ENCODE data around the gene KRTAP29-1.
"Not testable (repeated sequence)": the region's sequence is repeated elsewhere in the genome, so short reads cannot be mapped to it uniquely, and the experiment has no call there.

Gene KRTAP29-1

DNA sequence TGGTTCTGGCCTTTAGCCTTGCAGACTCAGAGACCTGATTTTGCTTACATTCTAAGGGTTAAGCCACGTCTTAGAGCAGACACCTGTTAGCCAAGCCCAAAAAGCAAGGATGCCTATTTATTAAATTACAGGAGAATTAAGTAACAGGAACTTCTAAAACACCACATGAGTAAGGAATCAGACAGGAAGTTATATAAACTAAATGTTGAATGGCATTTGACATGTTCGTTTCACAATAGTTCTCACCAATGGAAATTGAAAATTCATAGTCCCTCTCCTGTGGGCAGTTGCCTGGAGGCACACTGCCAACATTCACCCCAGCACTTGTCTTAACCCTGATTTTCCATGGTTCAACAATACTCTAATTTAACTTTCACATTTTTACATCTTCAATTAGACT, 18.1 kb downstream of the KRTAP29-1 start:
- Histone ChIP-seq H3K4me1 (ENCODE audit: control insufficient read depth, insufficient read depth, low read length) (peaks cover 5% of the 10 kb centered on the region; the same call in 1 of the 2 replicates), H3K27me3 (ENCODE audit: control insufficient read depth, insufficient read depth, low read length) (no peaks in the 10 kb centered on the region), H3K36me3 (ENCODE audit: control insufficient read depth, insufficient read depth, low read length) (no peaks in the 10 kb centered on the region), H3K27ac (ENCODE audit: low read depth, low read length) (no peak overlapping the region), H3K4me3 (ENCODE audit: low read depth, low read length) (no peak overlapping the region), H3K9ac (ENCODE audit: low read length) (no peak overlapping the region), H3K9me3 (ENCODE audit: control insufficient read depth, insufficient read depth, low read depth, low read length) (no peaks in the 10 kb centered on the region)

GRCh38 chr17:41284043-41284442, 18.6 kb downstream of the KRTAP29-1 start:
- no peak overlapping the region for H3K4me3 ChIP-seq (ENCODE audit: low read depth, low read length)
- H3K27me3 ChIP-seq (ENCODE audit: control insufficient read depth, insufficient read depth, low read length) = no peaks in the 10 kb centered on the region
- no peaks in the 10 kb centered on the region for H3K9me3 ChIP-seq (ENCODE audit: control insufficient read depth, insufficient read depth, low read depth, low read length)
- no peak overlapping the region for H3K27ac ChIP-seq (ENCODE audit: low read depth, low read length)
- H3K36me3 ChIP-seq (ENCODE audit: control insufficient read depth, insufficient read depth, low read length) = no peaks in the 10 kb centered on the region
- peaks cover 5% of the 10 kb centered on the region; the same call in 1 of the 2 replicates for H3K4me1 ChIP-seq (ENCODE audit: control insufficient read depth, insufficient read depth, low read length)
- H3K9ac ChIP-seq (ENCODE audit: low read length) = no peak overlapping the region

DNA sequence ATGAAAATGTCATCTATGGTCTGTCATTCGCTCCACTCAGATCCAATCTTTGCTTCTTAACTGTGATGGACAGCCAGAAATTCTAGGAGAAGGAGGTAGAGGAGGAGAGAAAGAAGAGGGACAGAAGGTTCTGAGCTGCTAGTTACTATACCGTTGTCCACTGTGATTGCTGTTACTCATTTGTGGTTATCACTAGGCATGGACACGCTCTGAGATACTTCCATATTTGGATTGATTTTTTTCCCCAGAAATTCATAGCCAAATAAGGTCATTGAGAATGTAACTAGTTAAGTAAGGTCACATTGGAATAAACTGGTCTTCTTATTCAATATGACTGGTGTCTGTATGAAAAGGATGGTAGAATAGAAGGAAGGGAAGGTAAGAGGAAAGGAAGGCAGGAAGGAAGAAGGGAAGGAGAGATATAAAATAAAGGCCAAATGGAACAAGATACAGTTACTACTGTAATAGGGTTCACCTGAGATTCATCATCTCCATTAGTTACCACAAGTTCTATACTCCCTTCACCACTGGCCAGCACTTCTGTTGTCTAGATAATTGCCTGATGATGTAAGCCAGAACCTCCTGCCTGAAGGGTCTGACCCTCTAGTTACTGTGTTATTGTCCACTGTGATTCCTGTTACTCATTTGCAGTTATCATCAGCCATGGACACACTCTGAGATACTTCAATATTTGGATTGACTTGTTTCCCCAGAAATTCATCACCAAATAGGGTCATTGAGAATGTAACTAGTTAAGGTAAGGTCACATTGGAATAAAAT, 24.3 kb downstream of the KRTAP29-1 start:
- no peak overlapping the region for H3K4me3 ChIP-seq (ENCODE audit: low read depth, low read length)
- peaks cover 21% of the 10 kb centered on the region; the same call in 1 of the 2 replicates for H3K27me3 ChIP-seq (ENCODE audit: control insufficient read depth, insufficient read depth, low read length)
- no peak overlapping the region for H3K27ac ChIP-seq (ENCODE audit: low read depth, low read length)
- H3K4me1 ChIP-seq (ENCODE audit: control insufficient read depth, insufficient read depth, low read length) = no peaks in the 10 kb centered on the region
- no peaks in the 10 kb centered on the region for H3K9me3 ChIP-seq (ENCODE audit: control insufficient read depth, insufficient read depth, low read depth, low read length)
- no peaks in the 10 kb centered on the region for H3K36me3 ChIP-seq (ENCODE audit: control insufficient read depth, insufficient read depth, low read length)
- H3K9ac ChIP-seq (ENCODE audit: low read length) = no peak overlapping the region

DNA sequence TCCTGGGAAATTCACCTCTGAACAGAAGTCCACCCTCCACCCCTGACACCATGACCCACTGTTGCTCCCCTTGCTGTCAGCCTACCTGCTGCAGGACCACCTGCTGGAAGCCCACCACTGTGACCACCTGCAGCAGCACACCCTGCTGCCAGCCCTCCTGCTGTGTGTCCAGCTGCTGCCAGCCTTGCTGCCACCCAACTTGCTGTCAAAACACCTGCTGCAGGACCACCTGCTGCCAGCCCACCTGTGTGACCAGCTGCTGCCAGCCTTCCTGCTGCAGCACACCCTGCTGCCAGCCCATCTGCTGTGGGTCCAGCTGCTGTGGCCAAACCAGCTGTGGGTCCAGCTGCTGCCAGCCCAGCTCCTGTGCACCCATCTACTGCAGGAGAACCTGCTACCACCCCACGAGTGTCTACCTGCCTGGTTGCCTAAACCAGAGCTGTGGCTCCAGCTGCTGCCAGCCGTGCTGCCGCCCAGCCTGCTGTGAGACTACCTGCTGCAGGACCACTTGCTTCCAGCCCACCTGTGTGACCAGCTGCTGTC, 26.9 kb downstream of the KRTAP29-1 start, which contains the start of gene KRTAP9-7:
KRTAP9-7 (plus strand) TSS at position 51 of the 543 bp plus-strand sequence; CDS start at position 51, 0 bp downstream.
- not testable (repeated sequence) for H3K27ac ChIP-seq (ENCODE audit: low read depth, low read length); H3K36me3 ChIP-seq (ENCODE audit: control insufficient read depth, insufficient read depth, low read length); H3K9me3 ChIP-seq (ENCODE audit: control insufficient read depth, insufficient read depth, low read depth, low read length); H3K4me1 ChIP-seq (ENCODE audit: control insufficient read depth, insufficient read depth, low read length); H3K4me3 ChIP-seq (ENCODE audit: low read depth, low read length); H3K9ac ChIP-seq (ENCODE audit: low read length)
- H3K27me3 ChIP-seq (ENCODE audit: control insufficient read depth, insufficient read depth, low read length) = peaks cover 21% of the 10 kb centered on the region; the same call in 1 of the 2 replicates

DNA sequence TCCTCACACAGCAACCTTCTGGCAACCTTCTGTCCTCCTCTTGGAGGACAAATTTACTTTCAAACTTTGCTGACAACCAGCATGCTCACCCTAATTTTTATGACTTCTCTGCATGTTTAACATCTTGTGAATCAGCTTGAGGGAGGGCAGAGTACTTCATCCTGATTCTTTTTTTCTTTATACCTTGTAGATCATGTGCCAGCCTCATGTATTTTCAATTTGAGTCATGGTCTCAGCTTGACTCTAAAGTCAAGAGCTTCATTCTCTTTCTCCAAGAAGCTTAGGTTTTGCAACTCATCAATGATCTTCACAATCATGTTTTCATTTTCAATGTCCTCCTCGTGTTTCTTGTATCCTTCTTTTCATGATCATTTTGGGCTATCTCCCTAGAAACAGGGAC, 30.8 kb downstream of the KRTAP29-1 start:
- Histone ChIP-seq H3K9ac (ENCODE audit: low read length) (no peak overlapping the region), H3K4me1 (ENCODE audit: control insufficient read depth, insufficient read depth, low read length) (no peaks in the 10 kb centered on the region), H3K9me3 (ENCODE audit: control insufficient read depth, insufficient read depth, low read depth, low read length) (no peaks in the 10 kb centered on the region), H3K27ac (ENCODE audit: low read depth, low read length) (no peak overlapping the region), H3K27me3 (ENCODE audit: control insufficient read depth, insufficient read depth, low read length) (peaks cover 18% of the 10 kb centered on the region; the same call in 1 of the 2 replicates), H3K36me3 (ENCODE audit: control insufficient read depth, insufficient read depth, low read length) (no peaks in the 10 kb centered on the region), H3K4me3 (ENCODE audit: low read depth, low read length) (no peak overlapping the region)

- not testable (repeated sequence) for H3K4me1 ChIP-seq (ENCODE audit: control insufficient read depth, insufficient read depth, low read length); H3K27ac ChIP-seq (ENCODE audit: low read depth, low read length); H3K9me3 ChIP-seq (ENCODE audit: control insufficient read depth, insufficient read depth, low read depth, low read length); H3K36me3 ChIP-seq (ENCODE audit: control insufficient read depth, insufficient read depth, low read length); H3K9ac ChIP-seq (ENCODE audit: low read length); H3K4me3 ChIP-seq (ENCODE audit: low read depth, low read length)
- peaks cover 16% of the 10 kb centered on the region; the same call in 1 of the 2 replicates for H3K27me3 ChIP-seq (ENCODE audit: control insufficient read depth, insufficient read depth, low read length)
Observed at GRCh38 chr17:41271323-41271722, 31.3 kb downstream of the KRTAP29-1 start.

DNA sequence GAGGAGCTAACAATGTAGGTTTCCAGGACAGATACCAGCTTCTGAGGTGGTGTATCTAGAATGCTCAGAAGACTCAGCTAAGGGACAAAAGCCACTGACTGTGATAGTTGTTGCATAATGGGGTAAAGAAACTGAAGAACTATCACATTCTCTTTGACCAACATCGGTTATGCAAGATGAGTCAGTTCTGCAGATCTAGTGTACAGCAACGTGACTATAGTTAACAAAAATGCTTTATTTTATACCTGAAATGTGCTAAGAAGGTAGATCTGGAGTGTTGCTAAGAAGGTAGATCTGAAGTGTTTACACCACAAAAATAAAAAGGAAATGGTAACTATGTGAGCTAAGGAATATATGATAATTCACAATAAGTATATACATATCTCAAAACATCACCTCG, 34.9 kb downstream of the KRTAP29-1 start:
- Histone ChIP-seq H3K4me3 (ENCODE audit: low read depth, low read length) (no peak overlapping the region), H3K27ac (ENCODE audit: low read depth, low read length) (no peak overlapping the region), H3K36me3 (ENCODE audit: control insufficient read depth, insufficient read depth, low read length) (no peaks in the 10 kb centered on the region), H3K27me3 (ENCODE audit: control insufficient read depth, insufficient read depth, low read length) (peaks cover 19% of the 10 kb centered on the region; the same call in 1 of the 2 replicates), H3K4me1 (ENCODE audit: control insufficient read depth, insufficient read depth, low read length) (no peaks in the 10 kb centered on the region), H3K9me3 (ENCODE audit: control insufficient read depth, insufficient read depth, low read depth, low read length) (no peaks in the 10 kb centered on the region), H3K9ac (ENCODE audit: low read length) (no peak overlapping the region)

GRCh38 chr17:41265078-41265477, 37.6 kb downstream of the KRTAP29-1 start, which contains the start of gene KRTAP9-6:
Gene KRTAP9-6, plus strand, starts transcription at chr17:41265378. Its CDS starts 0 bp downstream, at chr17:41265378.
- no peaks in the 10 kb centered on the region for H3K9me3 ChIP-seq (ENCODE audit: control insufficient read depth, insufficient read depth, low read depth, low read length)
- H3K36me3 ChIP-seq (ENCODE audit: control insufficient read depth, insufficient read depth, low read length) = no peaks in the 10 kb centered on the region
- H3K27me3 ChIP-seq (ENCODE audit: control insufficient read depth, insufficient read depth, low read length) = peaks cover 23% of the 10 kb centered on the region; the same call in 1 of the 2 replicates
- no peak within 1 kb of the TSS for H3K4me3 ChIP-seq (ENCODE audit: low read depth, low read length)
- H3K9ac ChIP-seq (ENCODE audit: low read length) = no peak within 1 kb of the TSS
- H3K27ac ChIP-seq (ENCODE audit: low read depth, low read length) = no peak within 1 kb of the TSS
- H3K4me1 ChIP-seq (ENCODE audit: control insufficient read depth, insufficient read depth, low read length) = no peaks in the 10 kb centered on the region

DNA sequence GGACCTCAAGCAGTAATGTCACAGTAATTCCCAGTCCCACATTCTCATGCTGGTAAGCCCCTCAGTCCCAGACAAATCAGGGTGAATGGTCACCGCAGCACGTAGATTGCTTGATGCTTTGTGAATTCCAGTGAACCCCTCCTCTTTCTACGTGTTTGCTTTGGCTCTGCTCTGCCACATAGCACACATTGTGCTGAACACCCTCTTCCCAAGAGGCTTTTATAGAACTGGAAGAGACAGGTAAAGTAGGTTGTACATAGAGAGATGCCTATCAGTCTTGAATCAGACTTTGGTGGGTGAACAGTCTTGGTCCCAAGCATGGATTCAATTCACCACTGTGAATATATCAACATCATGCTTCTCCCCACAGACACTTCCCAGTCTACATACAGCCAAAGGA, 38.1 kb downstream of the KRTAP29-1 start:
- no peaks in the 10 kb centered on the region for H3K36me3 ChIP-seq (ENCODE audit: control insufficient read depth, insufficient read depth, low read length)
- no peaks in the 10 kb centered on the region for H3K9me3 ChIP-seq (ENCODE audit: control insufficient read depth, insufficient read depth, low read depth, low read length)
- H3K4me1 ChIP-seq (ENCODE audit: control insufficient read depth, insufficient read depth, low read length) = no peaks in the 10 kb centered on the region
- no peak overlapping the region for H3K27ac ChIP-seq (ENCODE audit: low read depth, low read length)
- H3K9ac ChIP-seq (ENCODE audit: low read length) = no peak overlapping the region
- peaks cover 23% of the 10 kb centered on the region; the same call in 1 of the 2 replicates for H3K27me3 ChIP-seq (ENCODE audit: control insufficient read depth, insufficient read depth, low read length)
- no peak overlapping the region for H3K4me3 ChIP-seq (ENCODE audit: low read depth, low read length)

GRCh38 chr17:41263212-41263611, 39.4 kb downstream of the KRTAP29-1 start:
- Histone ChIP-seq H3K9ac (ENCODE audit: low read length) (no peak overlapping the region), H3K4me3 (ENCODE audit: low read depth, low read length) (no peak overlapping the region), H3K4me1 (ENCODE audit: control insufficient read depth, insufficient read depth, low read length) (no peaks in the 10 kb centered on the region), H3K9me3 (ENCODE audit: control insufficient read depth, insufficient read depth, low read depth, low read length) (no peaks in the 10 kb centered on the region), H3K27me3 (ENCODE audit: control insufficient read depth, insufficient read depth, low read length) (peaks cover 33% of the 10 kb centered on the region; the same call in 1 of the 2 replicates), H3K27ac (ENCODE audit: low read depth, low read length) (no peak overlapping the region), H3K36me3 (ENCODE audit: control insufficient read depth, insufficient read depth, low read length) (no peaks in the 10 kb centered on the region)

DNA sequence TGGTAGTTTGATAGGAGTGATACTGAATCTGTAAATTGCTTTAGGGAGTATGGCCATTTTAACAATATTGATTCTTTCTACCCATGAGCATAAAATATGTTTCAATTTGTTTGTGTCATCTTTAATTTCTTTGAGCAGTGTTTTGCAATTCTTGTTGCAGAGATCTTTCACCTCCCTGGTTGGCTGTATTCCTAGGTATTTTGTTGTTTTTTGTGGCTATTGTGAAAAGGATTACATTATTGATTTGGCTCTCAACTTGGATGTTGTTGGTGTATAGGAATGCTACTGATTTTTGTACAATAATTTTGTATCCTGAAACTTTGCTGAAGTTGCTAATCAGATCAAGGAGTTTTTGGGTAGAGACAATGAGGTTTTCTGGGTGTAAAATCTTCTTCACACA, 44.2 kb downstream of the KRTAP29-1 start:
- Histone ChIP-seq H3K4me1 (ENCODE audit: control insufficient read depth, insufficient read depth, low read length) (no peaks in the 10 kb centered on the region), H3K9me3 (ENCODE audit: control insufficient read depth, insufficient read depth, low read depth, low read length) (no peaks in the 10 kb centered on the region), H3K4me3 (ENCODE audit: low read depth, low read length) (no peak overlapping the region), H3K9ac (ENCODE audit: low read length) (no peak overlapping the region), H3K27ac (ENCODE audit: low read depth, low read length) (no peak overlapping the region), H3K27me3 (ENCODE audit: control insufficient read depth, insufficient read depth, low read length) (peaks cover 34% of the 10 kb centered on the region), H3K36me3 (ENCODE audit: control insufficient read depth, insufficient read depth, low read length) (no peaks in the 10 kb centered on the region)

Data from HUES6 (cell line).